ENCODE results near the gene FOXN3.
A peak's percentile ranks its signal among the peaks of the same experiment; 100 is the strongest.

The FOXN3 gene

GRCh38 chr14:89339158-89339557, 77.9 kb downstream of the FOXN3 start:
- no peak overlapping the region for H3K27ac ChIP-seq (ENCODE audit: low read length)

GRCh38 chr14:89336338-89336737, 80.7 kb downstream of the FOXN3 start:
- no CpG with 5 or more reads among the region's 3 CpGs for WGBS (ENCODE audit: insufficient coverage, insufficient read length)
- H3K27me3 ChIP-seq (ENCODE audit: control insufficient read depth, insufficient read depth, low read length) = no peaks in the 10 kb centered on the region
- peaks cover 12% of the 10 kb centered on the region for H3K4me1 ChIP-seq (ENCODE audit: control insufficient read depth, insufficient read depth, low read length)
- DNase-seq (ENCODE audit: low read depth, low spot score) = no peak
- no peak overlapping the region for H3K4me3 ChIP-seq (ENCODE audit: low read length)
- H3K27ac ChIP-seq (ENCODE audit: low read length) = no peak overlapping the region
- H3K9me3 ChIP-seq (ENCODE audit: control insufficient read depth, insufficient read depth, low read length) = no peaks in the 10 kb centered on the region
- no peaks in the 10 kb centered on the region for H3K36me3 ChIP-seq (ENCODE audit: control insufficient read depth, insufficient read depth, low read length)

More at GRCh38 chr14:89339158-89339557, 77.9 kb downstream of the FOXN3 start:
- Histone ChIP-seq H3K36me3 (ENCODE audit: control insufficient read depth, insufficient read depth, low read length) (no peaks in the 10 kb centered on the region), H3K27me3 (ENCODE audit: control insufficient read depth, insufficient read depth, low read length) (no peaks in the 10 kb centered on the region), H3K4me3 (ENCODE audit: low read length) (no peak overlapping the region), H3K4me1 (ENCODE audit: control insufficient read depth, insufficient read depth, low read length) (peaks cover 12% of the 10 kb centered on the region), H3K9me3 (ENCODE audit: control insufficient read depth, insufficient read depth, low read length) (no peaks in the 10 kb centered on the region)
- DNase-seq (ENCODE audit: low read depth, low spot score) = no peak
- no CpG with 5 or more reads among the region's 9 CpGs for WGBS (ENCODE audit: insufficient coverage, insufficient read length)

GRCh38 chr14:89332031-89332430, 85.0 kb downstream of the FOXN3 start:
- Histone ChIP-seq H3K36me3 (ENCODE audit: control insufficient read depth, insufficient read depth, low read length) (no peaks in the 10 kb centered on the region), H3K9me3 (ENCODE audit: control insufficient read depth, insufficient read depth, low read length) (no peaks in the 10 kb centered on the region), H3K27me3 (ENCODE audit: control insufficient read depth, insufficient read depth, low read length) (no peaks in the 10 kb centered on the region), H3K4me3 (ENCODE audit: low read length) (no peak overlapping the region), H3K27ac (ENCODE audit: low read length) (no peak overlapping the region), H3K4me1 (ENCODE audit: control insufficient read depth, insufficient read depth, low read length) (peaks cover 12% of the 10 kb centered on the region)
- DNase-seq (ENCODE audit: low read depth, low spot score) = no peak
- no CpG with 5 or more reads among the region's 3 CpGs for WGBS (ENCODE audit: insufficient coverage, insufficient read length)

- Histone ChIP-seq H3K27ac (ENCODE audit: low read length) (no peak overlapping the region), H3K27me3 (ENCODE audit: control insufficient read depth, insufficient read depth, low read length) (no peaks in the 10 kb centered on the region), H3K4me3 (ENCODE audit: low read length) (no peak overlapping the region), H3K4me1 (ENCODE audit: control insufficient read depth, insufficient read depth, low read length) (peaks cover 9% of the 10 kb centered on the region), H3K36me3 (ENCODE audit: control insufficient read depth, insufficient read depth, low read length) (no peaks in the 10 kb centered on the region), H3K9me3 (ENCODE audit: control insufficient read depth, insufficient read depth, low read length) (no peaks in the 10 kb centered on the region)
- DNase-seq (ENCODE audit: low read depth, low spot score) = no peak
- no CpG with 5 or more reads among the region's 5 CpGs for WGBS (ENCODE audit: insufficient coverage, insufficient read length)
Measured at GRCh38 chr14:89331398-89331797, 85.6 kb downstream of the FOXN3 start.

- H3K4me1 ChIP-seq (ENCODE audit: control insufficient read depth, insufficient read depth, low read length) = peaks cover 9% of the 10 kb centered on the region
- no peak overlapping the region for H3K4me3 ChIP-seq (ENCODE audit: low read length)
- no peaks in the 10 kb centered on the region for H3K9me3 ChIP-seq (ENCODE audit: control insufficient read depth, insufficient read depth, low read length)
- no CpG with 5 or more reads among the region's 11 CpGs for WGBS (ENCODE audit: insufficient coverage, insufficient read length)
- H3K27me3 ChIP-seq (ENCODE audit: control insufficient read depth, insufficient read depth, low read length) = no peaks in the 10 kb centered on the region
- H3K27ac ChIP-seq (ENCODE audit: low read length) = peak overlapping the region; percentile 33
- no peak for DNase-seq (ENCODE audit: low read depth, low spot score)
- H3K36me3 ChIP-seq (ENCODE audit: control insufficient read depth, insufficient read depth, low read length) = 0 out of 2 replicates have a peak, but pooled peaks cover 2% of the 10 kb centered on the region
Measured at GRCh38 chr14:89330236-89331002, 86.6 kb downstream of the FOXN3 start.

- Histone ChIP-seq H3K4me3 (ENCODE audit: low read length) (no peak overlapping the region), H3K36me3 (ENCODE audit: control insufficient read depth, insufficient read depth, low read length) (0 out of 2 replicates have a peak, but pooled peaks cover 2% of the 10 kb centered on the region), H3K9me3 (ENCODE audit: control insufficient read depth, insufficient read depth, low read length) (no peaks in the 10 kb centered on the region), H3K4me1 (ENCODE audit: control insufficient read depth, insufficient read depth, low read length) (peaks cover 9% of the 10 kb centered on the region), H3K27me3 (ENCODE audit: control insufficient read depth, insufficient read depth, low read length) (no peaks in the 10 kb centered on the region), H3K27ac (ENCODE audit: low read length) (no peak overlapping the region)
- no CpG with 5 or more reads among the region's 5 CpGs for WGBS (ENCODE audit: insufficient coverage, insufficient read length)
- DNase-seq (ENCODE audit: low read depth, low spot score) = no peak
Measured at GRCh38 chr14:89327771-89328212, 89.2 kb downstream of the FOXN3 start.

GRCh38 chr14:89325959-89326358, 91.1 kb downstream of the FOXN3 start:
- Histone ChIP-seq H3K4me1 (ENCODE audit: control insufficient read depth, insufficient read depth, low read length) (peaks cover 7% of the 10 kb centered on the region), H3K27ac (ENCODE audit: low read length) (no peak overlapping the region), H3K4me3 (ENCODE audit: low read length) (no peak overlapping the region), H3K9me3 (ENCODE audit: control insufficient read depth, insufficient read depth, low read length) (no peaks in the 10 kb centered on the region), H3K36me3 (ENCODE audit: control insufficient read depth, insufficient read depth, low read length) (0 out of 2 replicates have a peak, but pooled peaks cover 2% of the 10 kb centered on the region), H3K27me3 (ENCODE audit: control insufficient read depth, insufficient read depth, low read length) (no peaks in the 10 kb centered on the region)
- DNase-seq (ENCODE audit: low read depth, low spot score) = no peak
- no CpG with 5 or more reads among the region's 4 CpGs for WGBS (ENCODE audit: insufficient coverage, insufficient read length)

GRCh38 chr14:89325299-89325883, 91.6 kb downstream of the FOXN3 start:
- H3K4me3 ChIP-seq (ENCODE audit: low read length) = no peak overlapping the region
- H3K36me3 ChIP-seq (ENCODE audit: control insufficient read depth, insufficient read depth, low read length) = 0 out of 2 replicates have a peak, but pooled peaks cover 2% of the 10 kb centered on the region
- WGBS (ENCODE audit: insufficient coverage, insufficient read length) = no CpG with 5 or more reads among the region's 2 CpGs
- H3K4me1 ChIP-seq (ENCODE audit: control insufficient read depth, insufficient read depth, low read length) = peaks cover 7% of the 10 kb centered on the region
- no peaks in the 10 kb centered on the region for H3K27me3 ChIP-seq (ENCODE audit: control insufficient read depth, insufficient read depth, low read length)
- no peaks in the 10 kb centered on the region for H3K9me3 ChIP-seq (ENCODE audit: control insufficient read depth, insufficient read depth, low read length)
- no peak for DNase-seq (ENCODE audit: low read depth, low spot score)
- no peak overlapping the region for H3K27ac ChIP-seq (ENCODE audit: low read length)

- no CpG with 5 or more reads among the region's 9 CpGs for WGBS (ENCODE audit: insufficient coverage, insufficient read length)
- Histone ChIP-seq H3K36me3 (ENCODE audit: control insufficient read depth, insufficient read depth, low read length) (0 out of 2 replicates have a peak, but pooled peaks cover 2% of the 10 kb centered on the region), H3K4me3 (ENCODE audit: low read length) (no peak overlapping the region), H3K27ac (ENCODE audit: low read length) (no peak overlapping the region), H3K27me3 (ENCODE audit: control insufficient read depth, insufficient read depth, low read length) (no peaks in the 10 kb centered on the region), H3K9me3 (ENCODE audit: control insufficient read depth, insufficient read depth, low read length) (no peaks in the 10 kb centered on the region), H3K4me1 (ENCODE audit: control insufficient read depth, insufficient read depth, low read length) (peaks cover 3% of the 10 kb centered on the region)
- no peak for DNase-seq (ENCODE audit: low read depth, low spot score)
Measured at GRCh38 chr14:89324501-89325298, 92.3 kb downstream of the FOXN3 start.

- WGBS (ENCODE audit: insufficient coverage, insufficient read length) = no CpG with 5 or more reads among the region's 6 CpGs
- Histone ChIP-seq H3K4me3 (ENCODE audit: low read length) (no peak overlapping the region), H3K27me3 (ENCODE audit: control insufficient read depth, insufficient read depth, low read length) (no peaks in the 10 kb centered on the region), H3K4me1 (ENCODE audit: control insufficient read depth, insufficient read depth, low read length) (peaks cover 3% of the 10 kb centered on the region; the same call in 1 of the 2 replicates), H3K27ac (ENCODE audit: low read length) (no peak overlapping the region), H3K9me3 (ENCODE audit: control insufficient read depth, insufficient read depth, low read length) (no peaks in the 10 kb centered on the region), H3K36me3 (ENCODE audit: control insufficient read depth, insufficient read depth, low read length) (peaks cover 2% of the 10 kb centered on the region; the same call in 1 of the 2 replicates)
- no peak for DNase-seq (ENCODE audit: low read depth, low spot score)
Measured at GRCh38 chr14:89320381-89321000, 96.5 kb downstream of the FOXN3 start.
